VCaP (cell line): ENCODE measurements around the gene SLTM.

ENCODE experiments used
- H3K27ac ChIP-seq: fragments of 450-650 bp; 2 replicates; pipeline ENCODE4 v1.5.1; 2017
- CTCF ChIP-seq: fragments of 450-650 bp; conservative IDR thresholded peaks from 2 replicates; pipeline ENCODE4 v1.5.1; 2017; ENCODE audit warnings: mild to moderate bottlenecking, moderate library complexity

Gene SLTM

GRCh38 chr15:58962662-58963565, 29.4 kb upstream of the SLTM start:
- no peak for TF ChIP-seq CTCF
- peak overlapping the region; percentile 10; the same call in 1 of the 2 replicates for H3K27ac ChIP-seq

- no peak for TF ChIP-seq CTCF
- no peak overlapping the region; the same call in 1 of the 2 replicates for H3K27ac ChIP-seq
Observed at GRCh38 chr15:58962136-58962535, 28.7 kb upstream of the SLTM start.

- no peak overlapping the region for H3K27ac ChIP-seq
- TF ChIP-seq CTCF = no peak
Observed at GRCh38 chr15:58958811-58959210, 25.3 kb upstream of the SLTM start.

- TF ChIP-seq CTCF = peak; percentile 77
- no peak overlapping the region for H3K27ac ChIP-seq
Observed at GRCh38 chr15:58957101-58957973, 23.9 kb upstream of the SLTM start.

DNA sequence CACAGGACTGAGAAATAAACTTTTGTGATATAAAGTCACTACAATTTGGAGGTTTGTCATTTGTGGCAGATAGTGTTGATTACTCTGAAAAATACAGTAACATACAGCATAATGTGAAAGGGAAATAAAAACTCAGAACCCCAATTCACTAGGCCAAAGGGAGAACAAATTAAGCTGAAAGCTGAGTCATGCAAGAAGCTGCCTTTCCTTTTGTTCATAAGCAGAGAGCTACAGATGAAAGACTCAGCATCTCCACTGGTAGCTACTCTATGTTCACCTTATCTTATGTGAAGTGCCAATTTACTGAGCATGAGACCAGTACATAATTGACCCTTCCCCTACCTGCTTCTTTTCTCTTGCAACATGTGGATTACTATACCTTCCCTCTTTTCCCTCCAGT, 19.3 kb upstream of the SLTM start:
- no peak for TF ChIP-seq CTCF
- H3K27ac ChIP-seq = no peak overlapping the region

- H3K27ac ChIP-seq = no peak overlapping the region
- TF ChIP-seq CTCF = no peak
Observed at GRCh38 chr15:58951388-58952007, 18.0 kb upstream of the SLTM start.

- no peak overlapping the region for H3K27ac ChIP-seq
- no peak for TF ChIP-seq CTCF
Observed at GRCh38 chr15:58947179-58947578, 13.7 kb upstream of the SLTM start.

DNA sequence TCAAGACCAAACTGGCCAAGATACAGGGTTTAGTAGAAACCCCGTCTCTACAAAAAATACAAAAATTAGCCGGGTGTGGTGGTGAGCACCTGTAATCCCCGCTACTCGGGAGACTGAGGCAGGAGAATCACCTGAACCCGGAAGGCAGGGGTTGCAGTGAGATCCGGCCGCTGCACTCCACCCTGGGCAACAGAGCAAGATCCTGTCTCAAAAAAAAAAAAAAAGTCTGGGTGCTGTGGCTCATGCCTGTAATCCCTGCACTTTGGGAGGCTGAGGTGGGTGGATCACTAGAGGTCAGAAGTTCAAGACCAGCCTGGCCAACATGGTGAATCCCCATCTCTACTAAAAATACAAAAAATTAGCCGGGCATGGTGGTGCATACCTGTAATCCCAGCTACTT, 1.5 kb upstream of the SLTM start:
- peak overlapping the region; percentile 97 for H3K27ac ChIP-seq
